ENCODE data around the gene MPZ.
"Not testable (repeated sequence)": the region's sequence is repeated elsewhere in the genome, so short reads cannot be mapped to it uniquely, and the experiment has no call there.

Gene MPZ

GRCh38 chr1:161299347-161299746 lies 10.4 kb downstream of the MPZ start:
- no peak for DNase-seq (ENCODE audit: low read depth)

DNA sequence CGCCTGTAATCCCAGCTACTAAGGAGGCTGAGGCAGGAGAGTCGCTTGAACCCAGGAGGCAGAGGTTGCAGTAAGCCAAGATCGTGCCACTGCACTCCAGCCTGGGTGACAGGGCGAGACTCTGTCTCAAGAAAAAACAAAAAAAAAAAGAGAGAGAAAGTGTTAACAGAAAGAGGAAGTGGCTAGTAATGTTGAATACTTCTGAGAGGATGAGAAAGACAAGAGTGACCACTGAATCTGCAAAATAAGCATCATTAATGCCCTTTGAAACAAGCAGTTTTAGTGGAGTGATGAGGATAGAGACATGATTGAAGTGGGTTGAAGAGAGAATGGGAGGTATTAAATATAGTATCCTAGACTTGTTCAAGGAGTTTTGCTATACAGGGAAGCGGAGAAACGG lies 11.7 kb downstream of the MPZ start:
- no peak for DNase-seq (ENCODE audit: low read depth)

GRCh38 chr1:161297415-161297814 lies 12.4 kb downstream of the MPZ start:
- DNase-seq (ENCODE audit: low read depth): no peak

DNA sequence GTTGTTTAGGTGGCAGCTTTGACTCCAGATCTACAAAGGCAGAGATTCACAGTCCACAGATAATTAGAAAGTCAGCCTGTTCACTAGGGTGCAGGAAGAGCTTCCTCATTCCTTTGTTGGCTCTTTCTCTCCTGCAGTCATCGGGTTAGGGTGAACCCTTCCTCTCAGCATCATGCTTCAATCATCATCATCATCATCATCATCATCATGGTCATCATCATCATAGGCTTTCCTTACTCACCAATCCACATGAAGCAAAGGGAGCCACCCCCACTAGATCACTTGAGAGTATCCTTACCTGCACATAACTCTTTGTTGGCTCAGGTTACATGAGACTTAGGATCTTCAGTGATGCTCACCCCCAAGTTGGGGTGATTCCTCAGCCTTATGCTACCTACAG lies 19.0 kb downstream of the MPZ start:
- DNase-seq (ENCODE audit: low read depth): no peak

DNA sequence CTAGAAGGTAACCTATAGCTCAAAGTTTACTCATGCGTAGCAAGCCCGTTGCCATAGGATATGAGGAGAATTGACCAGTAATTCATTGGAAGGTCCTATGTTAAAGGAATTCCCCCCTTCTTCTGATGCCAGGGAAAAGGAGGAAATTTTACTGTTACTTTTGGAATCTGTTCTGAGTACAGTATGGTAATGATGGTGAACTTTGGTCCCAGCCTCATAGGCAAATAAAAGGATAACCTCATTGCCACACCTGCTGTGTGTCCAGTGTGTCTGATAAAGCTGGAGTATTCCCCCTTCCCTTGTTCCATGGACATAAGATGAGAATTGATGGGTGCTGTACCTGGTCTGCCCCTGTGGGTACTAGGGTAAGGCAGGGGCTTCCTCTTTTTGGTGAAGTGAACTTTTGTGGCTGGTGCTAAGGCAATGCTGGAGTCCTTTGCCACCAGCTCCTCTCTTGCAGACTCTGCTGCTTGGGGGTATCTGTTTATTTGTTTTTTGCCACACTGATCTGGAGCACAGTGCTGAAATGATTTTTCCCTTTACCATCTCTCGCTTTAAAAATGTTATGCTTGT lies 22.2 kb downstream of the MPZ start:
- no peak for DNase-seq (ENCODE audit: low read depth)

DNA sequence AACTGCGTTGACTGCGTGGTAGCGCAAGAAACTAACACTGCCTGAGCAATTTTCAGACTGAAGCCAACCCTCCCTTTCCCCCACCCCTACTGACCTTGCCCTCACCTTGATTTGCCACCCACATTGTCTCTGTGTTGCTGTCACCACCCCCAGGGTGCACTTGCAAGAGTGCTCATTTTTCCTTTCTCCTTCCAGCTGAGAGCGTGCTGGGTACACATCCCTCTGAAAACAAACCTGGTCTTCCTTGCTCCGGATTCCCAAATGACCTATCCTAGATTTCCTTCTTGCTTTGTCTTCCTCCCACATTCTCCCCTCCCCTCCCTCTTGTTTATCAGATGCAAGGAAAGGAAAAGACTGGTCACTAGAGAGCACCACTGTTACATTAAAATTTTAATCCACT lies 24.2 kb downstream of the MPZ start:
- DNase-seq (ENCODE audit: low read depth): no peak

- DNase-seq (ENCODE audit: low read depth): no peak
Measured at GRCh38 chr1:161285113-161285512, 24.7 kb downstream of the MPZ start.

- no peak for DNase-seq (ENCODE audit: low read depth)
Measured at GRCh38 chr1:161282991-161283390, 26.8 kb downstream of the MPZ start.

DNA sequence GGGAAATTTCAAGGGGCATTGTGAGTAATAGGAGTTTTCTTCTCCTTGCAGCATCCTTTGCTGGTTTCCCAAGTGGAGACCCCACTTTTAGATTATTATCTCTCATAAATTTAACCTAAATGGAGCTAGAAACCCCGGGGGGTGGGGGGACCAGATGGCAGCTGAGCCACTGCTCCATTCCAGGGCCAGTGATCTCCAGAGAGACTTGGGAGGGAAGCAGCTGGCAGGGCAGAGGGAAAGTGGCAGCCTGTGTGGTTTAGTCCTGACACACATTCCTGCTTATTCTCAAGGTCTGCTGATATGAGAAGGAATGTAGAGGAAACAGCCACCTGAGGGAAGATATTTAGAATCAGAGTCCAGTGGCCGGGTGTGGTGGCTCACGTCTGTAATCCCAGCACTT lies 34.9 kb downstream of the MPZ start:
- DNase-seq (ENCODE audit: low read depth): no peak

DNA sequence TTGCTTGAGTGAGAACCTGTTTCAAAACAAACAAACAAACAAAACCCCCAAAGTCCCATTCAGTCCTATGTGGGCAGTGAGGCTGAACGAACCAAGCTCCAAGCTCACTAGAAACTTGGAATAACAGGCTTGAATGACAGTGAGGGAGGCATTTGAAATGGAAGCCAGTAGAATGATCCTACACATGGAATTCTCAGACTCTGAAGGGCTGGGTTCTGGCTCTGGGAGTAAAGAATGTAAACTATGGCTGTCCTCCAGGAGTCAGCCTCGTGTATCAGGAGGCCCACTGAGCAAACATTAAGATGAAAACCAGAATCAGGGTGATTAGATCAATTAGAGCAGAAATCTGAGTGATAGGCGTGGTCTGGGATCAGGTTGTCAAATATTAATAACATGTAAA lies 36.4 kb downstream of the MPZ start:
- DNase-seq (ENCODE audit: low read depth): no peak

GRCh38 chr1:161267321-161267720 lies 42.4 kb downstream of the MPZ start:
- no peak for DNase-seq (ENCODE audit: low read depth)

- no peak for DNase-seq (ENCODE audit: low read depth)
Measured at GRCh38 chr1:161266836-161267235, 42.9 kb downstream of the MPZ start.

GRCh38 chr1:161266202-161266601 lies 43.6 kb downstream of the MPZ start:
- no peak for DNase-seq (ENCODE audit: low read depth)

GRCh38 chr1:161265305-161265704 lies 44.5 kb downstream of the MPZ start:
- no peak for DNase-seq (ENCODE audit: low read depth)

GRCh38 chr1:161261261-161262235 lies 48.2 kb downstream of the MPZ start:
- no peak for DNase-seq (ENCODE audit: low read depth)

- DNase-seq (ENCODE audit: low read depth): no peak
Measured at GRCh38 chr1:161260376-161261260, 49.1 kb downstream of the MPZ start.

DNA sequence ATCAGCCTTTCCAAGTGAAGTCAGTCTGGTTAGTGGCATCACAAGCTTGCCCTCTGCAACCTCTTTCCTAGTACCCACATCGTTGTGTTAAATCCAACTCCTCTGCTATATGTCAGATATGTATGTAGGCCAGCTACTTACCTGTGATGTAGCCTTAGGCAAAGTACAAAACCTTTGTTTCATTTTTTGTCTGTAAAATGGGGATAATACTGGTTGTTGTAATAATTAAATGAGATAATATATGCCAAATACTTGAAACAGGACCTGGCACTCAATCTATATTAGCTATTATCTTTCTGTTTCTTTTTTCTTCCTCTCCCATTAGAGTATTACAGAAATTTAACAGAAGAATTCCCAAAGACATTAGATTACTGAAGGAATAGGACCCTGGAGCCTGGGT lies 50.0 kb downstream of the MPZ start:
- no peak for DNase-seq (ENCODE audit: low read depth)

GRCh38 chr1:161259345-161259702 lies 50.4 kb downstream of the MPZ start:
- no peak for DNase-seq (ENCODE audit: low read depth)

DNA sequence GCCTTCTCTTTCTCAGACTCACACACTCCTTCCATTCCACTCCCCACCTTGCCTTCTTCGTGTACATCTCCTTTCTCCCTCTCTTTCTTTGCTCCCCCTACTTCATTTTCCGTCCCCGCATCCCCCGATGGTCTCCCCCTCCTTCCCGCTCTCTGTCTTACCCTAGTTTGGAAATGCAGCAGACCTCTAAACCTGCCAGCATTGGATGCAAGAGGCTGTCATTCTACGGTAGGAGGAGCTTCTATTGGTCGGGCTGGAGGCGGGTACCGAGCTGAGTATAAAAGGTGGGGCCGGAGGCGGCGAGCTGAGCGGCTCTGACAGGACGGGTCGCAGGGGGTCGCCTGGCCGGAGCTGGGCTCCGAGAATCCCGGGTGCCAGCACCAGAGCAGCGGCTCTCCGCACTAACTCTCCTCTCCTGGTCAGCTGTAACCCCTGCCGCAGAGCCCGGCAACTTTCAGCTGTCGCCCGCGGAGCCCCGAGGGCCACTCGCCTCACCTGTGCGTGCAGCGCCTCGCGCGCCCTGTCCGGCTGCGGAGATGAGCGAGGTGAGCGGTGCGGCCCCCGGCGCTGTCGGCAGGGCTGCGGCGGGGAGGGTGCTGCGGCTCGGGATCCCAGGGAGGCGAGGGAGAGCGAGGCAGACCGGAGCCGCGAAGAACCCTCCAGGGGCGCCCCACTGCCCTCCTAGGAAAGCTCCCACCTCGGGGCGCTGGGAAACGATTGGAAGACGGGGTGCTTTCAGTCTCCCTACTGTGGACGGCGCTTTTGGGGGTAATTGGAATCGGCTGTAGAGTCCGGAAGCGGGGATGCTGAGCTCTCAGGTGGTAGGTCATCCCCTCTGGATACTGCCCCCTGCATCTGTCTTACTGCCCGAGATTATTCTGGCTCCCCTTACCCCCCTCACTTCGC lies 51.1 kb downstream of the MPZ start, which contains the start of gene PCP4L1:
TSS of gene PCP4L1 (plus strand) at position 307 of the 906 bp plus-strand sequence. CDS start at position 537, 230 bp downstream.
- peak; percentile 12 for DNase-seq (ENCODE audit: low read depth)

DNA sequence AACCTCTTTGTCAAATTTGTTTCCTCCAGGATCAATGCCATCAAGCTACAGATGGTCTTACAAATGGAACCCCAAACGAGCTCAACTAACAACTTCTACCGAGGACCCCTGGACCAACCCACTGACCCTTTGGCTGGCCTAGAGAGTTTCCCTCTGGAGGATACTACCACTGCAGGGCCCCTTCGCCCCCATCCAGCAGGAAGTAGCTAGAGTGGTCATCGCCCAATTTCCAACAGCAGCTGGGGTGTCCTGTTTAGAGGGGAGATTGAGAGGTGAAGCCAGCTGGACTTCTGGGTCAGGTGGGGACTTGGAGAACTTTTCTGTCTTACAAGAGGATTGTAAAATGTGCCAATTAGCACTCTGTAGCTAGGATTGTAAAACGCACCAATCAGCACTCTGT lies 52.7 kb downstream of the MPZ start:
- not testable (repeated sequence) for DNase-seq (ENCODE audit: low read depth)

GRCh38 chr1:161255955-161256520 lies 53.7 kb downstream of the MPZ start:
- DNase-seq (ENCODE audit: low read depth): not testable (repeated sequence)
